Sigmoid colon (tissue), 4 donors: ENCODE data around the gene TUBA3D.
"Not testable (repeated sequence)": the region's sequence is repeated elsewhere in the genome, so short reads cannot be mapped to it uniquely, and the experiment has no call there.

ENCODE experiments used
- CTCF ChIP-seq, 4 experiments: fragments of 450-650 bp in 3 of 4; fragments of 200-600 bp in 1 of 4; IDR thresholded peaks; one replicate each; pipeline ENCODE4 v1.5.1; 2016 to 2019; ENCODE audit warnings: antibody characterized with exemption in 4 of 4, mild to moderate bottlenecking in 3 of 4, moderate library complexity in 2 of 4
- EP300 ChIP-seq, 4 donors: sonication (generic); formaldehyde crosslinking; IDR thresholded peaks; one replicate each; pipeline ENCODE4 v1.6.1; 2017; ENCODE audit warnings: antibody characterized with exemption in 4 of 4
- POLR2A ChIP-seq, 2 donors: fragments of 450-650 bp; IDR thresholded peaks; one replicate each; pipeline ENCODE4 v1.6.1; 2016; ENCODE audit warnings: antibody characterized with exemption in 2 of 2, mild to moderate bottlenecking in 2 of 2, moderate library complexity in 2 of 2
- POLR2AphosphoS5 ChIP-seq, 4 donors: sonication (generic); formaldehyde crosslinking; IDR thresholded peaks; one replicate each; pipeline ENCODE4 v1.6.1; 2017; ENCODE audit warnings: antibody characterized with exemption in 4 of 4

- TF ChIP-seq CTCF, POLR2AphosphoS5, POLR2A, EP300 (IDR thresholded peaks at IDR 0.05): not testable (repeated sequence)
Measured at GRCh38 chr2:131531547-131532185, 55.7 kb downstream of the TUBA3D start.
